Measurements from ENCODE around the gene NAB1. TPM values are rescaled to one million over a fixed set of nuclear protein-coding genes. Genes with fewer than 3 reads are reported as not detected.

NAB1 gene
- total RNA-seq, 1 experiment from 2014 or later: 36.9 TPM

- H3K56ac ChIP-seq (ENCODE audit: insufficient read length, low read depth, low read length): no peak overlapping the region
- H4K20me1 ChIP-seq (ENCODE audit: control insufficient read depth, insufficient read depth, insufficient read length): no peaks in the 10 kb centered on the region
- no peak overlapping the region for H2AK5ac ChIP-seq (ENCODE audit: insufficient read length, low read length)
- Mint-ChIP-seq H3K27ac (no peak overlapping the region), H3K27me3 (ENCODE audit: low read depth) (no peaks in the 10 kb centered on the region), H3K36me3 (ENCODE audit: insufficient read depth in 1 of 3, low read depth in 3 of 3) (peaks cover 7 to 38% (median 23%) of the 10 kb centered on the region in 3 experiments), H3K9me3 (peaks cover under 1 to 2% of the 10 kb centered on the region in 2 experiments; a peak in 4 of 5 replicates), H3K4me3 (no peak overlapping the region), H3K4me1 (peaks cover 2% of the 10 kb centered on the region in 2 experiments)
- no peak overlapping the region for H3K14ac ChIP-seq (ENCODE audit: insufficient read depth, low read length)
- no peak overlapping the region for H3T11ph ChIP-seq (ENCODE audit: low read length)
- no peak overlapping the region for H2BK15ac ChIP-seq (ENCODE audit: low read depth, low read length)
- no peak overlapping the region for H2BK20ac ChIP-seq (ENCODE audit: low read depth, low read length, poor library complexity, severe bottlenecking)
- no peak overlapping the region for H4K8ac ChIP-seq (replicated peaks; ENCODE audit: insufficient read length, low read depth, low read length)
- no peaks in the 10 kb centered on the region for H3K23me2 ChIP-seq (ENCODE audit: insufficient read length, low read depth, low read length, poor library complexity, severe bottlenecking)
- H3K79me2 ChIP-seq (ENCODE audit: insufficient read depth, low read length): no peaks in the 10 kb centered on the region
- no peak overlapping the region for H3K23ac ChIP-seq (ENCODE audit: insufficient read length, low read depth, low read length)
- no peak overlapping the region for H3K27ac ChIP-seq (ENCODE audit: insufficient read length, low read depth, low read length)
- H3K9ac ChIP-seq (ENCODE audit: extremely low read depth, insufficient read length, low read length): no peak overlapping the region
- H3K4me1 ChIP-seq (ENCODE audit: insufficient read depth, low read length): no peaks in the 10 kb centered on the region
- WGBS (ENCODE audit: extremely low coverage, insufficient read length, low lambda C conversion rate): no CpG with 5 or more reads among the region's 10 CpGs
- H3K4me2 ChIP-seq (ENCODE audit: insufficient read depth, insufficient read length, low read length): no peak overlapping the region
- no peak overlapping the region for H3K18ac ChIP-seq (ENCODE audit: insufficient read length, low read depth, low read length)
- no peak overlapping the region for H4K91ac ChIP-seq (ENCODE audit: insufficient read length, low read depth, low read length)
- DNase-seq: no peak
- H3K9me3 ChIP-seq (ENCODE audit: control insufficient read depth, low read depth, low read length): no peaks in the 10 kb centered on the region
- H3K79me1 ChIP-seq (ENCODE audit: insufficient read depth, low read depth, low read length, poor library complexity, severe bottlenecking): peaks cover 3% of the 10 kb centered on the region
- no peaks in the 10 kb centered on the region for H3K27me3 ChIP-seq (ENCODE audit: insufficient read depth, low read length)
- no peak overlapping the region for H2BK5ac ChIP-seq (ENCODE audit: insufficient read length, low read length)
- no peak overlapping the region for H4K5ac ChIP-seq (ENCODE audit: insufficient read length, low read depth, low read length)
- H2AFZ ChIP-seq (ENCODE audit: low read length): no peak overlapping the region
- no peak overlapping the region for H2BK120ac ChIP-seq (ENCODE audit: low read depth, low read length, poor library complexity, severe bottlenecking)
- no peak overlapping the region for H2BK12ac ChIP-seq (ENCODE audit: insufficient read length, low read depth, low read length)
- TF ChIP-seq CTCF (conservative IDR thresholded peaks at IDR 0.05): no peak
- H3K4ac ChIP-seq (ENCODE audit: low read depth, low read length): no peak overlapping the region
Measured at GRCh38 chr2:190670182-190670946, 21.5 kb downstream of the NAB1 start.
